Measurements from ENCODE around the gene PLPP1. TPM values are rescaled to one million over a fixed set of nuclear protein-coding genes. Genes with fewer than 3 reads are reported as not detected.
A peak's percentile ranks its signal among the peaks of the same experiment; 100 is the strongest.

Gene PLPP1
- total and polyA plus RNA-seq, 2 of the 13 experiments (the other 11 are each of a cell fraction or from before 2014, with no cell fraction given), result 7.3 to 12.1 TPM

DNA sequence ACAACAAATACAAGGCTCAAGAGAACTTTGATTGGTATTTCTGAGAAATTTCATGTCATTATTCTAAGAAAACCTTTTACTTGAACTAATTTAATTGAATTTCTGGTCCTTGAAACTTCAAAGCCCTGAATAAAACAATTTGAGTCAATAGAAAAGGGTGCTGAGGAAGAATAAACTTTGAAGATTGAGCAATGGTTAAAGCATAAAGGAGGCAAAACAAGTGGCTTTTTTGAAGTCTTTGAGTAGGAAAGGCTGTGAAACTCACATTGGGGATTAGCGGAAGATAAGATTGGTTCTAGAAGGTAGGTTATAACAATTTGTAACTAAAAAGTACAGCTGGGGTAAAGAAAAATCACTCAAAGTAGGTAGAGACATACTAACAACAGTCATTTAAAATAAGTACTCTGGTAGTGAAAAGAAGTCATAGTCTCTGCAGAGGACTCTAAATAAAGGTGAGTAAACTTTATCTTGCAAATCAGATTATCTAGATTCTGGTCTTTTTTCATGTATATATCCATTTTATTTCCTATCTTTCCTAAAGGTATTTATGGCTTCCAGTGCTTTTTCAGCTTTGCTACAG, 6.4 kb upstream of the PLPP1 start:
- H3K4me2 ChIP-seq (ENCODE audit: low read depth, low read length), result no peak overlapping the region
- no peak for ATAC-seq
- ChIA-PET POLR2A (no interaction called here), CTCF (ENCODE audit: low intra/inter-chr PET ratio, low total read pairs) (no interaction called here)
- H3K27me3 ChIP-seq (ENCODE audit: control insufficient read depth in 1 of 2, insufficient read depth in 2 of 2, low read length in 2 of 2), result no peaks in the 10 kb centered on the region
- H3K36me3 ChIP-seq (replicated peaks in 1 of 2; ENCODE audit: control insufficient read depth in 1 of 2, insufficient read depth in 2 of 2, low read length in 2 of 2), result no peaks in the 10 kb centered on the region
- TF ChIP-seq TCF7 (IDR thresholded peaks at IDR 0.05; ENCODE audit: low read depth) (peak; percentile 24; the same call in 1 of the 2 replicates), BORCS8-MEF2B (CRISPR knock-in tag; IDR thresholded peaks at IDR 0.05) (no peak)
- intact Hi-C loops (cut with micrococcal nuclease; ENCODE audit: unreplicated experiment) (no loop called here), in situ Hi-C loops (cut with HindIII; ENCODE audit: extremely low pct_ligation_motif_present, low pct_unique_long_range_greater_than_20kb) (no loop called here)
- H3K4me3 ChIP-seq (replicated peaks in 1 of 3; ENCODE audit: insufficient read depth in 1 of 3, low read depth in 2 of 3, low read length in 3 of 3), result no peak overlapping the region
- no peak overlapping the region for H3K9ac ChIP-seq (ENCODE audit: insufficient read depth, low read depth, low read length)
- no peaks in the 10 kb centered on the region for H3K79me2 ChIP-seq (ENCODE audit: insufficient read depth, low read length)
- H3K4me1 ChIP-seq (ENCODE audit: insufficient read depth, low read length), result peaks cover 10% of the 10 kb centered on the region; the same call in 1 of the 2 replicates
- no TSS peak for BruUV-seq (replicated peaks)
- H3K27ac ChIP-seq (ENCODE audit: extremely low read length, insufficient read depth, low read length), result no peak overlapping the region
- FAIRE-seq, result peak; percentile 60
- no peak for DNase-seq (ENCODE audit: low spot score)
- WGBS (ENCODE audit: low lambda C conversion rate), result 86% methylated on average over 1 of the region's 1 CpG
- H3K9me3 ChIP-seq (ENCODE audit: low read length), result no peaks in the 10 kb centered on the region
- H2AFZ ChIP-seq (ENCODE audit: low read length), result no peak overlapping the region
- H4K20me1 ChIP-seq (ENCODE audit: insufficient read depth, low read length), result no peaks in the 10 kb centered on the region

DNA sequence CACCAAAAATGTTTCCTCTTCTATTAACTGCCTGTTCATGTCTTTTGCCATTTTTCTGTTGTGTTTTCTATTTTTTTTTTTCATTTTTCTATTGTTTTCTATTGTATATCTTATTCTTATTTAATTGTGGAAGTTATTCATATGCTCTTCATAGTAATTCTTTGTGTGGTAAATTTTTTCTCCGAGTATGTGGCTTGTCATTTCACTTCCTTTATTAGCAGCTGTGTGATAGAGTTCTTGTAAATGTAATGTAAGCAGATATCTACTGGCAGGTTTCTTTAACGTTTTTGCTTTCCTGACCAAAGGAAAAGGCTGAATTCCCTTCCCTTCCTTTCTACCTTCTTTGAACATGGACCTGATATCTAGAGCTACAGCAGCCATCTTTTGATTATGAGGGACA, 5.8 kb upstream of the PLPP1 start:
- no peaks in the 10 kb centered on the region for H4K20me1 ChIP-seq (ENCODE audit: insufficient read depth, low read length)
- no peak overlapping the region for H2AFZ ChIP-seq (ENCODE audit: low read length)
- no peak for FAIRE-seq
- H3K4me3 ChIP-seq (replicated peaks in 1 of 3; ENCODE audit: insufficient read depth in 1 of 3, low read depth in 2 of 3, low read length in 3 of 3), result no peak overlapping the region
- in situ Hi-C loops (cut with HindIII; ENCODE audit: extremely low pct_ligation_motif_present, low pct_unique_long_range_greater_than_20kb), result no loop called here
- TF ChIP-seq ZKSCAN1 (IDR thresholded peaks at IDR 0.05; ENCODE audit: low read length) (no peak), EEA1 (CRISPR knock-in tag; IDR thresholded peaks at IDR 0.05; ENCODE audit: borderline replicate concordance) (no peak), HNRNPUL1 (IDR thresholded peaks at IDR 0.05; ENCODE audit: low read depth, low read length) (no peak), SMYD3 (CRISPR knock-in tag; IDR thresholded peaks at IDR 0.05) (no peak), E2F2 (CRISPR knock-in tag; IDR thresholded peaks at IDR 0.05; ENCODE audit: borderline replicate concordance) (no peak), ISX (CRISPR knock-in tag; conservative IDR thresholded peaks at IDR 0.05) (no peak), ZC3H4 (CRISPR knock-in tag; IDR thresholded peaks at IDR 0.05; ENCODE audit: borderline replicate concordance) (no peak)
- no peaks in the 10 kb centered on the region for H3K79me2 ChIP-seq (ENCODE audit: insufficient read depth, low read length)
- no peak overlapping the region for H3K9ac ChIP-seq (ENCODE audit: insufficient read depth, low read depth, low read length)
- H3K9me3 ChIP-seq (ENCODE audit: low read length), result no peaks in the 10 kb centered on the region
- ChIA-PET CTCF (ENCODE audit: low intra/inter-chr PET ratio, low total read pairs) (no interaction called here), POLR2A (no interaction called here)
- no peaks in the 10 kb centered on the region for H3K27me3 ChIP-seq (ENCODE audit: control insufficient read depth in 1 of 2, insufficient read depth in 2 of 2, low read length in 2 of 2)
- no peak for DNase-seq (ENCODE audit: low spot score)
- no peak overlapping the region for H3K4me2 ChIP-seq (ENCODE audit: low read depth, low read length)
- no peaks in the 10 kb centered on the region for H3K36me3 ChIP-seq (replicated peaks in 1 of 2; ENCODE audit: control insufficient read depth in 1 of 2, insufficient read depth in 2 of 2, low read length in 2 of 2)
- no TSS peak for BruUV-seq (replicated peaks)
- H3K4me1 ChIP-seq (ENCODE audit: insufficient read depth, low read length), result peaks cover 15% of the 10 kb centered on the region; the same call in 1 of the 2 replicates
- ATAC-seq, result no peak
- intact Hi-C loops (cut with micrococcal nuclease; ENCODE audit: unreplicated experiment), result no loop called here
- no peak overlapping the region for H3K27ac ChIP-seq (ENCODE audit: extremely low read length, insufficient read depth, low read length)
- WGBS (ENCODE audit: low lambda C conversion rate), result 50% methylated on average over 2 of the region's 2 CpGs

Data from HepG2 (cell line).